Stimulated activated CD4-positive, alpha-beta T cell treated with anti-CD3 and anti-CD28 coated beads, Interleukin-4, amount 100 ng/mL, for 1 hour (primary cell): Measurements from ENCODE around the gene CBX2.
"Not testable (repeated sequence)": the region's sequence is repeated elsewhere in the genome, so short reads cannot be mapped to it uniquely, and the experiment has no call there.

Source experiments
- DNase-seq: peaks from one replicate; pipeline ENCODE4 v3.0.0-alpha.2; 2020

Gene CBX2

DNA sequence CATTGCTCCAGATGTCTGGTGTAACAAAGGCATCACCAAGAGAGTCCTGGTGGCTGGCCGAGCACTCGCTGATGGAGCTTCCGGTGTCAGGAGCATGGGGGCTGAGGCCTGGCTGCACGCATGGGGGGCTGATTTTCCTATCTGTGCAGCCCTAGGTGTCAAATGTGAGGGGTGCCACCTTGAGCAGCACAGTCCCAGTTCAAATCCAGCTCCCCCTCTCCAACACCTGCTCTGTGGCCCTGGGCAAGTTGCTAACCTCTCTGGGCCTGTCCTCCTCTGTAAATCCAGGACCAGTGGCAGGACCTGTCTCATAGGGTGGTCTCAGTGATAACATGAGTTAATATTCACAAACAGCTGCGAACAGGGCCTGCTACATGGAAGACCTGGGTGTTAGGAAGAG lies 34.3 kb upstream of the CBX2 start:
- no peak for DNase-seq

DNA sequence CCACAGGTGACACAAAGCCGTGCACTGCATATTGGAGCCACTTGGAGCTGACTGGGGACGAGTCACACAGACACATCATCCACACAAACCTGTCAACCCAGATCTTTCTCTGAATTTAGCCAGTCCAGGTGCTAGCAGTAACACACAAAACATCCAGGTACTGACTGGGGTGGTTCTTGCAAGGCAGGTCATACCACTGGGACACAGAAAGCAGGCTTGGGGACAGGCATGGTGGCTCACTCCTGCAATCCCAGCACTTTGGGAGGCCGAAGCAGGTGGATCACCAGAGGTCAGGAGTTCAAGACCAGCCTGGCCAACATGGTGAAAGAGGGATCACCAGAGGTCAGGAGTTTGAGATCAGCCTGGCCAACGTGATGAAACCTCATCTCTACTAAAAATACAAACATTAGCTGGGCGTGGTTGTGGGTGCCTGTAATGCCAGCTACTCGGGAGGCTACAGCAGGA lies 32.3 kb upstream of the CBX2 start:
- no peak for DNase-seq

DNA sequence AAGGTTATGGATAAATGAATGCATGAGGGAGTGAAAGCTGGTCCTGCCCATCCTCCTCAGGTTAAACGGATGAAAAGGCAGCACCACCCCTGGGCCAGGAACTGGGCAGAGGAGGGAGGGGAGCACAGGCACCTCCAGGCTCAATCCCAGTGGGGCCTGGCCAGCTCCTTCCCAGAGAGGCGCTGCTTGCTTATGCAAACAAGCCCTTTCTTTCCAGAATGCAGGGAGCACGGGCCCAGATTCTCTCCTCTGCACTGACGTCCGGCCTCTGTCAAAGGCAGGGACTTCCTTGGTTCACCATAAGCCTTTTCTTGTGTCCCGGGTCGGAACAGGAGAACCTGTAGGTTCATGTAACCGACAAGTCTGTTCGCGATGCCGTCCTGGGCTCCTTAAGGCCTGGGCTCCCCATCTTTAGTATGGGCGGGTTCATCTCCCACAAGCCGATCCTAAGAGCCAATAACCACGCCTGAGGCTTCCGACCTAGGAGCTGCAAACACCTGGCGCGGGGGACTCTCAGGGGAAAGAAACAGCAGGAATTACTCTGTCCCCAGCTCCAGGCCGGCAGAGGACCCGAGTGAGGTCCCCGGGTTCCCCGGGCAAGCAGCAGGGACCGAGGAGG lies 30.9 kb upstream of the CBX2 start:
- DNase-seq: no peak

DNA sequence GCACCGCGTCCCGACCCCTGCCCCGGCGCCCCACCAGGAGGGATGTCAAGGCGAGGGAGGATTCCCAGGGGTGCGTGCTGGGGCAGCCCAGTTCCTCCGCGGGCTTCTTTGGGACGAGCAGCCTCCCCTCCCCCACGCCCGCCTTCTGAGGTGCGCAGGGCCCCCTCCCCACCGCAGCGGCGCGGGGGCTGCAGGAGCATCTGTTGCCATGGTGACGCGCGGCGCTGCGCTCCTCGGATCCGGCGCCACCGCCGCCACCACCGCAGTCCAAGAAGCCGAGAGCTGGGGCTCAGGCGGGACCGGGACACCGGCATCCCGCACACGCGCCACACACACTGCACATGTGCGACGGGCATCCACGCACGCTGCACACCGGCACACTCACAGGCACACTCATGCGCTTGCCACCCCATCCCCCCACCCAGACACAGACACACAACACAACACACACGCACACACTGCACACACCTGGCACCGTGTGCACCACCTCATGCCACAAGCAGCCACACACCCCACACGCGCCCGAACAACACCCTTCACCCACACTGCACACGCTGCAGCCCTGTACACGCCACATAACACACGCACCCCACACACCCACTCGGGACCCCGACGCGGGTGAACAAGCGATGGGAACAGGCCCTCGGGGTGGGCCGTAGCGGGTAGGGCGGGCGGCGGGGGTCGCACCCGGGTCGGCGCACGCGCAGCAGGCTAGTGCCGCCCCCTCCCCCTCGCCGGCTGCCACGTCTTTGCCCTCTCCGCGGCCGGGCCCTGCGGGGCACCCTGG lies 30.2 kb upstream of the CBX2 start:
- DNase-seq: peak; percentile 21

DNA sequence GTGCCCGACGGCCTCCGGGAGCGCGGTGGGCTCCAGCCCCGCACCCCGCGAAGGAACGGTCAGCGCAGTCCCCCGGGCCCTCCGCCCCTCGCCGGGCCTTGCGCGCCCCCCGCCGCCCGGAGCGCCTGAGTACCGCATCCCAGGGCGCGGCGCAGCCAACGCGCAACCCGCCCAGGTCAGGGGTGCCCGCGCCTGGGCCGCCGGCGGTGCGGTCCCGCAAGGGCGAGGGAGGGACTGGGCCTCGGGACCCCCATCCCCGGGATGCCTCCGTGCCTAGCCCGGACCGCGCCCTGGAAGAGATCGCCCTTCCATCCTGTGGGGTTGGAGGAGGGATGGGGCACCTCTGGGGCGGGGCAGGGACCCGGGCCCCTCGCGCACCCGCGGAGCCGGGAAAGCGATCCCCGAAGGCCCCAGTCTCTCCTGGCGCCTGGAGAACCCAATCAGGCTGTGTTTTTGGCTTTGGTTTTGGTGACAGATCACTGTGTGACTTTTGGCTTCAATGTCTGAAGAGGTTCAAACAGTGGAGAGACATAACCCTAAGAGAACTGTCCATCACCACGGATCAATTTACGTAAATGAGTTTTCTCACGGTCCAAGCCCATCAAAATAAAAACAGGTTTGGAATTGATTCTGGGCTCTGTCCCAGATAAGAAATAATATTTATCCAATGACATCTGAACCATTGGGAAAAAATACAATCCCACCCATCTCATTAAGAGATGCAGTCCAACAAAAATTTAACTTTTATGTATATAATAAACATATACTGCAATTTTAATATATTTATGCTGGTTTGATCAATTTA lies 29.5 kb upstream of the CBX2 start:
- no peak for DNase-seq

DNA sequence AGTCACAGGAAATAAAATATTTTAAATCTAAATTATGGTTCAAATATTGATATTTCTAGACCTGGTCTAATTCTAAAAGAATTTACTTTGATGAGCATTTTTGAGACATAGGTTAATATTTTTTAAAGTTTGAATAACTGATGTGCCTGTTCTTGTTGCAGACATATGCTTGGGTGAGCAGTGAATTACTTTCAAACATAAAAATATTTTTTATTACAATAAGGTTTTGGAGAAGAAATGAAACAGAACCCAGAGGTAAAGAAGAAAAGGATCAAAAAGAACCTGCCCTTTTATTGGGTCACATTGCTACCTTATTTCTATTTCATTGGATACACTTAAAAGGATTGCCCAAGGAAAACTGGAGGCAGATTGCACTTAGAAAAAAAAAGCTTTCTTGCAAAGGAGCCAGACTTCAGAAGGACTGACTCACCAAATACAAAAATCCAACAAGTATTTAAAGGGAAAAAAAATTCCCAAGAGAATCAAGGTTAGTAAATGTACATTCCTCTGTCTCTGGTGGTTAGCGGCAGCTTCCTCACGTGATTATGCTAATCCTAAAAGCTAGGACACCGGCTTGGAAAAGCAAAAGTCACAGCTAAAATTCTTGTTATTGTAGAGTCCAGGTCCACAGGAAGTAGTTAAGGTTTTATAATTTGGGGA lies 28.7 kb upstream of the CBX2 start:
- no peak for DNase-seq

DNA sequence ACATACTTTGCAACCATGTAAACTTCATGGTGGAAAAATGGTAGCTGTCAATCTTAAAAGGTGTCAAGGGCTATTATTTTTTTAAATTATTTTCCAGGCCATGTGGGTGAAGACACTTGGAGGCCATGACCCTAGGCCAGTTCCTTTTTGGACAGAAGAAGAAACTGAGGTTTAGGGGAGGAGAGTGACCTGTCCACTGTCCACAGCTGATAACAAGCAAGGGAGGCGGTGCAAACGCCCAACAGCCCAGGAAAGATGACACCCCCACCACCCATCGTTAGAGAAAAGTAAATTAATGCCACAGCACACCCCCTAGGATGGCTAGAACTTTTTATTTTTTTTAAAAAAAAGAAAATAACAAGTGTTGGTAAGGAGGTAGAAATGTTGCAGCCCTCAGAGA lies 28.0 kb upstream of the CBX2 start:
- no peak for DNase-seq

DNA sequence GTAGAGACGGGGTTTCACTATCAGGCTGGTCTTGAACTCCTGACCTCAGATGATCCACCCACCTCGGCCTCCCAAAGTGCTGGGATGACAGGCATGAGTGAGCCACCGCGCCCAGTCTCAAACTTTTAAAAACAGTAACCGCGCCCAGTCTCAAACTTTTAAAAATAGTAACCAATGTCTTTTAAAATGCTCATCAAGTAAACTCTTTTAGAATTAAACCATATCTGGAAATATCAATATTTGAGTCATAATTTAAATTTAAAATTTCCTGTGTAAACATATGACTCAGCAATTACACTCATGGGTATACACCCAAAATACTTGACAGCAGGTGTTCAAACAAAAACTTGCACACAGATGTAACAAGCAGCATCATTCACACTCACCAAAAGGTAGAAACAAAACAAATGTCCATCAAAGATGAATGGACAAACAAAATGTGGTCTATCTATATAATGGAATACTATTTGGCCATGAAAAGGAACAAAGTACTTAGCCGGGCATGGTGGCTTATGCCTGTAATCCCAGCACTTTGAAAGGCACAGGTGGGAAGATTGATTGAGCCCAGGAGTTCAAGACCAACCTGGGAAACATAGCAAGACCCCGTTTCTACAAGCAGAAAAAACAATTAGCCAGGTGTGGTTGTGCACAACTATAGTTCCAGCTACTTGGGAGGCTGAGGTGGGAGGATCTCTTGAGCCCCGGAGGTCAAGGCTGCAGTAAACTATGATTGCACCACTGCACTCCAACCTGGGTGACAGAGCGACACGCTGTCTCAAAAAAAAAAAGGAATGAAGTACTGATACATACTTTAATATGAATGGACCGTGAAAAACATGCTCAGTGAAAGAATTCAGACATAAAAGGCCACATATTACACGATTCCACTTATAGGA lies 27.1 kb upstream of the CBX2 start:
- DNase-seq: no peak

DNA sequence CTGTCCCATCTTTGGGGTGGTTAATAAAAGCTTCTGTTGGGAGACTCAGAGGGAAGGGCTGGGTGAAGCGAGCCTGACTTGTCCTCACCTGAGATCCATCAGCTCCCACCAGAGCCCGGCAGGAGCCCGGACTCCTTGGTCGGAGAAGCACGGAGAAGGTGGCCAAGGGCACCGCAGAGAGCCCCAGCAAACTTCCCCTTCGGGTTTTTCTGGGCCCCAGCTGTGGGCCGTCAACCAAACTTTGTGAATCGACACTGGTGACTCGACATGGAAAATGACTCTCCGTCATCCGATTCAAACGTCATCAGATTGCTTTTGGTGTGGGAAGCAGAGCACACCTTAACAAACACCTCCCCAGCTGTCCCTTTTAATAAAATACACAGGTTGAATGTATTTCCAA lies 25.8 kb upstream of the CBX2 start:
- DNase-seq: peak; percentile 24

DNA sequence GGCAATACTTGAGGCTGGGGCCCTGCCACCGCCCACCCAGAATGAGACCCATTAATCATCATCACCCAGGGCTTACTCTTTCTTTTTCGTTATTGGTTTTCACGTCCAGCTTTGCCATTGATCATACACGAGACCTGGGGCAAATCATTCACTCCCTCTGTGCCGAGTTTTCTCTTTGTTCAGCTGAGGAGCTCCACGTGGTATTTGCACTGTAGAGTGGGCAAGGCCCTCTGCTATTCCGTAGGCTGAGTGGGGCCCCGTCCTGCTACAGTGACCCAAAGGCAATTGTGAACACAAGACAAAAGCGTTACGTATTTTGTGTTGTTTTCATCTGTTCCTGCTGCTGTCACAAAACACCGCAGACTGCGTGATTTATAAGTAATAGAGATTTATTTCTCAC lies 23.6 kb upstream of the CBX2 start:
- no peak for DNase-seq

DNA sequence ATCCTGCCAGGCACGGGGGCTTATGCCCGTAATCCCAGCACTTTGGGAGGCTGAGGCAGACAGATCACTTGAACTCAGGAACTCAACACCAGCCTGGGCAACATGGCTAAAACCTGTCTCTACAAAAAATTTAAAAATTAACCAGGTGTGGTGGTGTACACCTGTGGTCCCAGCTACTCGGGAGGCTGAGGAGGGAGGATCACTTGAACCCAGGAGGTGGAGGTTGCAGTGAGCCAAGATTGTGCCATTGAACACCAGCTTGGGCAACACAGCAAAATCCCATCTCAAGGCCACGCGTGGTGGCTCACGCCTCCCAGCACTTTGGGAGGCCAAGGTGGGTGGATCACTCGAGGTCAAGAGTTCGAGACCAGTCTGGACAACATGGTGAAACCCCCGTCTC lies 23.0 kb upstream of the CBX2 start:
- DNase-seq: not testable (repeated sequence)

DNA sequence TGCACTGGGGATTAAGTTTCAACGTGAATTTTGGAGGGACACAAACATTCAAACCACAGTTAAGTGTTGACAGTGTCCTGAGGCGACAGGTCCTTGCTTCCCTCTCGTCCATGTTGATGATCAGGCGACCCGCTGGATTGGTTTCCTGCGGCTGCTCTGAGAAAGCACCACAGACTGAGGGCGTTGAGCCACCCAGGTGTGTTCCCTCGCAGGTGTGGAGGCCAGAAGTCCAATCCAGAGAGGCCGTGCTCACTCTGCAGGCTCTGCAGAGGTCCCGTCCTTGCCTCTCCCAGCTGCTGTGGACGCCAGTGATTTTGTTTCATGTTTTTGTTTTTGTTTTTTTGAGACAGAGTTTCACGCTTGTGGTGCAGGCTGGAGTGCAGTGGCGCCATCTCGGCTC lies 22.4 kb upstream of the CBX2 start:
- no peak for DNase-seq

DNA sequence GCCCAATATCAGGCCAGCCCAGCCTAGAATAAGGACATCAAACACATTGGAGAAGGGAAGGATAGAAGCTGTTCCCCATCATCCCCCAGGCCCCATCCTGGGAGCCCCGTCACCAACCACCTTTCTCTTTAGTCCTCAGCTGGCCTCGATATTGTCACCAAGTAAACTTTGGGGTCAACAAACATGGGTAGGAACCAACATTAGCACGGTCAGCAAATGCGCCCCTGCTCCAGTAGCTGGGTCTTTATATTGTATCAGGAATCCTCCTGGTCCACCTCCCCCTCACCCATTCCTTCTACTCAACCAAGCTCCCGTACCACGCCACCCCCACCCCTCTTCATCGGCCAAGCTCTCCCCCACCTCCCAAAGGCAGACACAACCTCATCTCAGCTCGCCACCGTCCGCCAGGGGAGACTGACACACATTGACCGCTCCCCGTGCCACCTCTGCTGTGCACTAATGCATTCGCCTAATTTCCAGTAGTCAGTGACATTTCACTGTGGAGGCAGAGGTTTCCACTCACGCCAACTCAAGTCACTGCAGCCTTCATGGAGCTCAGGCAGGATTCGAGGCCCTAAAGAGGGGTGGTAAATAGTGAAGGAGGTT lies 20.7 kb upstream of the CBX2 start:
- no peak for DNase-seq

DNA sequence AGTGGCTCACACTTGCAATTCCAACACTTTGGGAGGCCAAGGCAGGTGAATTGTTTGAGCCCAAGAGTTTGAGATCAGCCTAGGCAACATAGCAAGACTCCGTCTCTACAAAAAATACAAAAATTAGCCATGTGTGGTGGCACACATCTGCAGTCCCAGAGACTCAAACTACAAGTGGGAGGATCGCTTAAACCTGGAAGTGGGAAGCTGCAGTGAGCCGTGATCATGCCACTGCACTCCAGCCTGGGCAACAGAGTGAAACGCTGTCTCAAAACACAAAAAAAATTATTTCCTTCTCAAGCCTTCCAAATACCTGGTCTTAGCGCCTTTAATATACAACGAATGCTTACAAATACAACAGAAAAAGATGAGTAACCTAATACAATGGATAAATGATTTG lies 19.7 kb upstream of the CBX2 start:
- DNase-seq: no peak

DNA sequence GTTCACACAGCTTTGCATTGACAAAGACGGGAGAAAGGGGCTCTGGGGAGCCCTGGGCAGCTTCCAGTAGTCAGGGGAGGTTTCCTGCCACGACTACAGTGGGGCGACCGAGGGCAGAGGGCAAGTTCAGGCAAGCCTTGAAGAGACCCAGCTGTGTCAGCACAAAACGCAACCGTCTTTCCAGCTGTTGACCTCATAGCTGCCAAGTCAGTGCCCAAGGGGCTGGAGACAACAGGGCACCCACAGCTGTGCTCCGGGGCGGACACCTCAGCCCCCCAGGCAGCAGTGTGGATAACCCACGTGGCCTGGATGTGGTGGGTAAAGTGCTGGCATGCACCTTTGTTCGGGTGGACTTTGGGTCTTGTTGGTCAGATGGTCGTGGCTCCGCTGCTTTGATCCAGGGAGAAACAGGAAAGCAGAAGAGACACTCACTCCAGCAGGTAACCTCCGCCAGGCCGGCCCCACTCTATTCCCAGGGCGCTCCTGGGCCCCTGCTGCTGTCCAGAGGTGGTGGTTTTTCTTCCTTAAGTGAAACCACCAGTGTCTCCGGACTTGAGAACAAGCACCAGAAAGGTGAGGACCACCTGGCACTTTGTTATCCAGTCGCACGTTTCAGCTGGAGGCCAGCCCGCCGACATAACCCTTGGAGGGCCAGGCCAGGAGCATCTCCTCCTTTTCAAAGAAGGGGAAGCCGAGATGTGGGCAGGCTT lies 17.6 kb upstream of the CBX2 start:
- DNase-seq: no peak

DNA sequence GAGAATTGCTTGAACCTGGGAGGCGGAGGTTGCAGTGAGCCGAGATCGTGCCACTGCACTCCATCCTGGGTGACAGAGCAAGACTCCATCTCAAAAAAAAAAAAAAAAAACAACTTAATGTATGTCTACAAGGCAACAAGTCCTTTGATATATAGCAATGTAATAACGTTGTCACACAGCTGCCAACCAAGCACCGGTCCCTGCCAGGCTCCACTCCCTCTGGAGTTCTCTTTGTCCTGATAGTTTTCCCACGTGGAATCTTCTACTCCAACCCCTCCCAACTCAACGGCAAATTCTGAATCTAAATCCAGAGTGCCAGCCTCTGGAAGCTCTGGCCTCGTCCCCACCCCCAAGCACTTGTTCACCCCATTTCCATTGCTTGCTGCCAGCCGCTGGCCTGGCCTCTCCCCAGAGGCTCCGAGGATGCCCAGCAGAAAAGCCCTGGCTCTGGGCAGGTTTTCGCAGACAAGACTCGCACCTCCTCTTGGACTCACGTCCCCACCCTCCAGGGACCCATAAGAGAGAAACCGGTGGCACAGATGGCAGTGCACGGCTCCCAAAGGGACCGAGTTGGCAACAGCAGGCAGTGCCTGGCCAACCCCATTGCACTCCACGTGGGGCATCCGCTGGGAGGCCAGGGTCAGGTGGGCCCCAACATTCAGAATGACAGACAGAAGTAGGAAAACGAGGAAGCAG lies 15.9 kb upstream of the CBX2 start:
- no peak for DNase-seq

DNA sequence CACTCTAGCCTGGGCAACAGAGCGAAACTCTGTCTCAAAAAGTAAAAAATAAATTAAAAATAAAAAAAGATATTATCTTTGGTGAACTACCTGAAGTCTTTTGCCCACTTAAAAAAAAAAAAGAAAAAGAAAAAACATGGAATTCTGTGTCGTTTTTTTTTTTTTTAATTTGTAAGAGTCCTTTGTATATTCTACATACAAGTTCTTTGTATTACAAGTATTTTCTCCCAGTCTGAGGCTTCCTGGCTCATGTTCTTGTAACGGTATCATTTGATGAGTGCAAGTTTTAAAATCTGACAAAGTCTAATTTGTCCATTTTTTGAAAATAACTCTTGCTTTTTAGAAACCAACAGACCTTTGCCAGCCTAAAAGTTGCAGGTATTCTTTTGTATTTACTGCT lies 12.2 kb upstream of the CBX2 start:
- DNase-seq: no peak

DNA sequence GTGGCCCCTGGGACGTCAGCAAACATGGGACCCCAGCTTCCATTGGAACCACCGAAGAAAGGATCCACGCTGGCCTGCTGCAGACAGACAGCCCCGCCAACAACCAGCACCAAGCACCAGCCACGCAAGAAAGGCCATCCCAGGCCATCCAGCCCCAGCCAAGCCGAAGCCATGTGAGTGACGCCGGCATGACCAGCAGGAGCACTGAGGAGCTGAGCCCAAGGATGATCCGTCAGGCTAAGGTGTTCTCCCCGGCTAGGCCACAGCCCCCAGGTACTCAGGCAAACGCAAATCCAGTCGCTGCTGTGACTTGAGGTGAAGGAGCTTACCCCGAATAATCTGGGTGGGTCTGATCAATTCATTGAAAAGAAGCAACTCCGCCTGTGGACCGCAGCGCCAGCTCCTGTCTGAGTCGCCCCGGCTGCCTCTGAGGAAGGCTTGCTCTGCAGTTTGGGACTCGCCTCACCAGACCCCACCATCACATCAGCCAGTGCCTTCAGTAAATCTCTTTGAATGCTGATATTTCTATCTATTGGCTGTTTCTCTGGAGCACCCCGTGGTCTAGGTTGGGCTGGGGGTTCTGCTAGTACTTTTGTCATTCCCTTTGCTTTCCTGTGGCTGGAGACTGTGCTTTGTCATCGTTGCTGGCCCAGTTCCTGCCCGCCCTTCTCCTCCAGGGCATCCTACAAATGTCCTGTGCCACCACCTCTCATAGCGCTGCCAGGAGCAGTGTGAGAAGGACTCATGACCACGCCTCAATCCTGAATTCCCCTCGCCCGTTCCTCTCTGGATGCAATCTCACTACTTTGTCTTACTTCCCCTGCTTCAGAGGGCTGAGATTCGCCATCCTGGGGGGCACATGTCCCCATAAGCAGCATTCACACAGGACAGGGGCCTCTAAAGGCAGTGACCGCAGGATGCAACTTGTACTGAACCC lies 8.1 kb upstream of the CBX2 start:
- no peak for DNase-seq

DNA sequence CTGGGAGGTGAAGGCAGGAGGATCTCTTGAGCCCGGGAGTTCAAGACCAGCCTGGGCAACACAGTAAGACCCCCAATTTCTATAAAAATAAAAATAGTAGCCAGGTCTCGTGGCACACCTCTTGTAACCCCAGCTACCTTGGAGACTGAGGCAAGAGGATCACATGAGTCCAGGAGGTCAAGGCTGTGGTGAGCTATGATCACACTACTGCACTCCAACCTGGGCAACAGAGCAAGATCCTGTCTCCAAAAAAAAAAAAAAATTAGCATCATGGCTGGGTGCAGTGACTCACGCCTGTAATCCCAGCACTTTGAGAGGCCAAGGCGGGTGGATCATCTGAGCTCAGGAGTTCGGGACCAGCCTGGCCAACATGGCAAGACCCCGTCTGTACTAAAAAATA lies 6.7 kb upstream of the CBX2 start:
- DNase-seq: no peak
